Measurements from ENCODE around the gene HMX1.

Gene HMX1

DNA sequence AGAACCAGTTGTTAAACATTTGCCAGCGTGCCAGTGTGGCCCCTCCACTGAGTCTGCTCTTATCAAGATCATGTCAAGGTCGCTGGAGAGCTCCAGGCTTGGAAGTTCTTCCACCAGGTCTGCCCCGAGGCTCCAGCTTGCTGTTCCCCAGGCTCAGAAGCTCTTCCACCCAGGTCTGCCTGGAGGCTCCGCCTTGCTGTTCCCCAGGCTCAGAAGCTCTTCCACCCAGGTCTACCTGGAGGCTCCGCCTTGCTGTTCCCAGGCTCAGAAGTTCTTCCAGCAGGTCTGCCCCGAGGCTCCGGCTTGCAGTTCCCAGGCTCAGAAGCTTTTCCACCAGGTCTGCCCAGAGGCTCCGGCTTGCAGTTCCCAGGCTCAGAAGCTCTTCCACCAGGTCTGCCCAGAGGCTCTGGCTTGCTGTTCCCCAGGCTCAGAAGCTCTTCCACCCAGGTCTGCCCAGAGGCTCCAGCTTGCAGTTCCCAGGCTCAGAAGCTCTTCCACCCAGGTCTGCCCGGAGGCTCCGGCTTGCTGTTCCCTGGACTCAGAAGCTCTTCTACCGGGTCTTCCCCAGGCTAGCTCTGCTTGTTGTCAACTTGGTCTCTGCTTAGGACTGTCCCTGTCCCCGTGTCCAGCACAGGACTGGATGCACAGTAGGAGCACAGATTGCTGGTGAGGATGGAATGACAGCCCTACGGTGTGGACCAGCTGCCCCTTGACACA, 54.4 kb downstream of the HMX1 start:
- no peak for DNase-seq
